OCI-LY7 (cell line): Measurements from ENCODE around the gene NIF3L1.

ENCODE experiments used
- EZH2phosphoT487 ChIP-seq: fragments of 200-600 bp; sonication (generic); IDR thresholded peaks from 2 replicates; pipeline ENCODE4 v1.6.1; 2018; ENCODE audit warnings: low read depth, borderline replicate concordance, mild to moderate bottlenecking, mixed run types, antibody characterized with exemption, low read length, moderate library complexity, mixed read lengths
- TF ChIP-seq, protein P1 (sequence below): fragments of 200-600 bp; sonication (generic); conservative IDR thresholded peaks from 2 replicates; pipeline ENCODE4 v1.5.1; 2014; ENCODE audit warnings: mild to moderate bottlenecking, antibody characterized with exemption, low read length, moderate library complexity, mixed read lengths

GRCh38 chr2:200850512-200851256 lies 38.5 kb upstream of the NIF3L1 start:
- no peak for TF ChIP-seq EZH2phosphoT487
- TF ChIP-seq, protein P1, sequence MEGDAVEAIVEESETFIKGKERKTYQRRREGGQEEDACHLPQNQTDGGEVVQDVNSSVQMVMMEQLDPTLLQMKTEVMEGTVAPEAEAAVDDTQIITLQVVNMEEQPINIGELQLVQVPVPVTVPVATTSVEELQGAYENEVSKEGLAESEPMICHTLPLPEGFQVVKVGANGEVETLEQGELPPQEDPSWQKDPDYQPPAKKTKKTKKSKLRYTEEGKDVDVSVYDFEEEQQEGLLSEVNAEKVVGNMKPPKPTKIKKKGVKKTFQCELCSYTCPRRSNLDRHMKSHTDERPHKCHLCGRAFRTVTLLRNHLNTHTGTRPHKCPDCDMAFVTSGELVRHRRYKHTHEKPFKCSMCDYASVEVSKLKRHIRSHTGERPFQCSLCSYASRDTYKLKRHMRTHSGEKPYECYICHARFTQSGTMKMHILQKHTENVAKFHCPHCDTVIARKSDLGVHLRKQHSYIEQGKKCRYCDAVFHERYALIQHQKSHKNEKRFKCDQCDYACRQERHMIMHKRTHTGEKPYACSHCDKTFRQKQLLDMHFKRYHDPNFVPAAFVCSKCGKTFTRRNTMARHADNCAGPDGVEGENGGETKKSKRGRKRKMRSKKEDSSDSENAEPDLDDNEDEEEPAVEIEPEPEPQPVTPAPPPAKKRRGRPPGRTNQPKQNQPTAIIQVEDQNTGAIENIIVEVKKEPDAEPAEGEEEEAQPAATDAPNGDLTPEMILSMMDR: no peak
